Fibroblast of peridontal ligament (primary cell): ENCODE results near the gene TAF4.
"Not testable (repeated sequence)": the region's sequence is repeated elsewhere in the genome, so short reads cannot be mapped to it uniquely, and the experiment has no call there.

Experiments
- DNase-seq: peaks from one replicate; pipeline ENCODE4 v3.0.0-alpha.2; 2010; ENCODE audit errors: extremely low read depth

The TAF4 gene

GRCh38 chr20:62073323-62073722, 7.6 kb upstream of the TAF4 start:
- no peak for DNase-seq

DNA sequence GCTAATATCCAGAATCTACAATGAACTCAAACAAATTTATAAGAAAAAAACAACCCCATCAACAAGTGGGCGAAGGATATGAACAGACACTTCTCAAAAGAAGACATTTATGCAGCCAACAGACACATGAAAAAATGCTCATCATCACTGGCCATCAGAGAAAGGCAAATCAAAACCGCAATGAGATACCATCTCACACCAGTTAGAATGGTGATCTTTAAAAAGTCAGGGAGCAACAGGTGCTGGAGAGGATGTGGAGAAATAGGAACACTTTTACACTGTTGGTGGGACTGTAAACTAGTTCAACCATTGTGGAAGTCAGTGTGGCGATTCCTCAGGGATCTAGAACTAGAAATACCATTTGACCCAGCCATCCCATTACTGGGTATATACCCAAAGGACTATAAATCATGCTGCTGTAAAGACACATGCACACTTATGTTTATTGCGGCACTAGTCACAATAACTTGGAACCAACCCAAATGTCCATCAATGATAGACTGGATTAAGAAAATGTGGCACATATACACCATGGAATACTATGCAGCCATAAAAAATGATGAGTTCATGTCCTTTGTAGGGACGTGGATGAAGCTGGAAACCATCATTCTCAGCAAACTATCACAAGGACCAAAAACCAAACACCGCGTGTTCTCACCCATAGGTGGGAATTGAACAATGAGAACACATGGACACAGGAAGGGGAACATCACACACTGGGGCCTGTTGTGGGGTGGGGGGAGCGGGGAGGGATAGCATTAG, 6.2 kb upstream of the TAF4 start:
- DNase-seq: not testable (repeated sequence)

DNA sequence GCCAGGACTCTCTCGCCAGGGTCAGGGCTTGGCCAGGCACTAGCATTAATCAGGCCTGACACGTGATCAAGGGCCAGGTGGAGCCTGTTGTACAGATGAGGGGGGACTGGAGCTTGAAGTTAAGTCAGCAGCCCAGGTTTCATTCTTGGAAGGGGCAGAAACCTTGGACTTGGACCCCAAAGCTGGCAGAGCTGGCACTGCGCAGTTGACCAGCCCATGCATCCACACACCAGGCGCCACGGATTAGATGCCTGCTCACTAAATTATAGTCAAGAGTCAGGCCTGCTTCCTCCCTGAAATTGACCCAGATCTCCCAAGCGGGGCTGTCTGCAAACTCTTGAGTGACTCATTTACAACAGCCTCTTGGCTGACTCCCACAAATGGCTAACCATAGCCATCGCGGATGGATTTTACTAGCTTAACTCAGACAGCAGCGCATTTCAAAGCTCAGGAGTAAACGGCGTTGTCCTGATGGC, 4.1 kb upstream of the TAF4 start:
- DNase-seq: peak; percentile 83

- no peak for DNase-seq
Measured at GRCh38 chr20:62068997-62069396, 3.3 kb upstream of the TAF4 start.

- no peak for DNase-seq
Measured at GRCh38 chr20:62067547-62068260, 2.0 kb upstream of the TAF4 start.

- peak; percentile 27 for DNase-seq
Measured at GRCh38 chr20:62066983-62067433, 1.3 kb upstream of the TAF4 start.

- DNase-seq: peak; percentile 43
Measured at GRCh38 chr20:62066339-62066982, 780 bp upstream of the TAF4 start.

- no peak for DNase-seq
Measured at GRCh38 chr20:62064770-62065673, 659 bp downstream of the TAF4 start.

DNA sequence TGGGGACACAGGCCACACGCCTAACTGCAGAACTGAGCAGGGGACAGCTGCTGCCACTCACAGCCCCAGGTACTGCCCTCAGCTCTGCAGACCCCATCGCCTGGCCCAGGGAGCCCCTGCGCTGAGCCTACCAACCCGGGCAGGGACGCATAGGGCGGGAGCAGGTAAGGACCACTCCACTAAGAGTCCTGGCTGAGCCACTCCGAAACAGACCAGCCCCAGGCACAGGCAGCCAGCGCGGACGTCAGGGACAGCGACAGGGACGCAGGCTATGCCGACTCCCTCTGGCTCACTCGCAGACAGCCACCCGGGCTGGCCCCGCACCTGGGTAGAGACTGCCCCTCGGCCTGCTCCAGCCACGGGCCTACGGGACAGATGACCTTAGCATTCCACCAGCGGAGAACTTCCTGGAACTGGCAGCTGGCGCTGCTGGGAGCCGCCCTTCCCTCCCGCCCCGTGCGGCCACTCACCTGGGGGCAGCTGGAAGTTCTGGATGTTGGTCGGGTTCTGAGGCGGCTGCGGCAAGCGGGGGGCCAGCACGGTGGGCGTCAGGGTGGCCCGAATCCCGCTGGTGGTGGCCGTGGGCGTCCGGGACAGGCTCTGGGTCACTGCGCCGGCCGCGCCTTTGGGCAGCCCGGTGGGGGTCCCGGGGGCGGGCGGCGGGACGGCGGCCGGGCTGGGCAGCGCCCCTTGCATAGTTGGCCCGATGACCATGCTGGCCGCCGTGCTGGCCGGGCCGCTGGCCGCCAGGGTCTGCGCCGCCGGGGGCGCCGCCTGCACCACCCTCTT, 1.5 kb downstream of the TAF4 start:
- DNase-seq: no peak

- DNase-seq: peak; percentile 34
Measured at GRCh38 chr20:62063315-62063980, 2.2 kb downstream of the TAF4 start.

DNA sequence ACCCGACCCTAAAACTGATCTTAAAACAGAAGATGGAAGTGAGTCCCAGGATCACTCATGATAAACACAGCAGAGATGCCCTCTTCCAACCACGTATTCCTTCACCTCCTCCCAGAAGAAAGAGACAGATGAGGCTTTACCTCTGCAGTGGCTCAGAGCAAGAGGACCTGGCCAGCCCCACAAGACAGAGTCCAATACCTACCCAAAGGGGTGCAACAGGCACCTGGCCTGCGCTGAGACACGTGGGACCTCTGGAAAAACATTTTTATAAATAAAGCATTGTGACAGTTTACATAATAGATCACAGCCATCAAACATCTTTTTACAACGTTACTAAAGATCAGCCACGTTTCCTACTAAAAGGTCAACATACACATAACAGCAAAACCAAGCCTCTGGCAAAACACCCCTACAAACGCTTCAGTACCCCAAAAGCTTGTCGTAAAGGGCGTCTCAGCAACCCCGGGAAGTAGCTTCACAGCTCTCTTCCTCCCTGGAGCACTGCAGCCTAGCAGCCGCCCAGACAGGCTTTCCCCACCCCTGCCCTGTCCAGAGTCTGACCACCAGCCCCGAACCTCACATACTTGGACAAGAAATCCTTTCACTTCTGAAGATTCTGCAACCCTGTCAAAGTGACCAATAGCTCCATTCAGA, 2.9 kb downstream of the TAF4 start:
- DNase-seq: no peak

DNA sequence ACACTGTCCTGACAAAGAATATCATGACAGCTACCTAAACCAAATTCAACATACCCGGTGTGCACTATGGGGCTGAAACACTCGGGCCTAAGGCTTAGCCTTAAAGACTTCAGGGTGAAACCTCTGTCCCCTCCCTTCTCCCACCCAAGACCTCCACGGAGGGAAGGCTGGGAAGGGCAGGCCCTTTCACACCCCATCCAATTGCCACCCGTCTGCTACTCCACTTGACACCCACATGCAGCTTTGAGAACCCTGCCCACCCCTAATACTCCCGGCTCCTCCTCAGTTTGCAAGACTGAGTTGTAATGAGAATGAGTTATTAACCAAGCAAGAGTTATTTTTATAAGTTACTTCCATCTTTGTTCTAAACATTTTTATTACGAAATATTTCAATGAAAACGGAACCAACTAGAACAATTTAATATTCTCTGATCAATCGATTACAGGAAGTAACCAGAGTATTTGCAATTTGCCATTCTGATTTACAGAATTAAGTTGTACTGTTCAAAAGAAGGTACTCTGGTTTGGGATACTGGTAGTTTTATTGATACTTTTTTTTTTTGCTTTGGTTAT, 3.7 kb downstream of the TAF4 start:
- DNase-seq: no peak

- no peak for DNase-seq
Measured at GRCh38 chr20:62060631-62061541, 4.8 kb downstream of the TAF4 start.

DNA sequence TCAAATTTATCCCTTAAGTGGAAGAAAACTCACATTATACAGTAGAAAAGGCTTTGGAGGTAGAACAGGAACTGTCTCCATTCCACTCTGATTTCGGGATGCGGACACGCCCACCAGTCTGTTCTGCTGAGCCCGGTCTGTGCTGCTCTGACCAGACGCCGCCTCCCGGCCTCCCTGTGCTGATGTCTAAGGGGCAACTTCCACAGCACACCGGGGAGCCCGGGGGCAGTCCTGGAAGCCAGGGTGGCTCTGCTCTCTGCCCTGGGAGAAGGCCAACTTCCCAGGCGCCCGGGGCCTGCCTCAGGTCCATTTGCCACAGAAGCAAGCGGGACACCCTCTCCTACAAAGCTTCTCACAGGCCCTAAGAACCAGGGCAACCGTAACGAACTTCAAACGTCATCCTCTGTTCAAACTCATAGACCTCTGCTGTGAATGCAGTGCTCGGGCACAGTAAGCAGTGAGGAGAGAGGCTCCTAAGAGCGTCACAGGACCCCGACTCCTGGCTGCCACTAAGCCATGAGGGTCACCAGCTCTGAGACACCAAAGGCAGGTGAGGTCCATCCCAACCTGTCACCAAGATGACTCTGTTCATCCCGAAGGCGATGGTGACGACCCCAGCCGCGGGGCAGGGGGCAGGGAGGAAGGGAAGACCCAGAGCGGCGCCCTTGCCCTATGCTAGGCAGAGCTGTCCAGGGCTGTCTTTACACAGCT, 5.6 kb downstream of the TAF4 start:
- DNase-seq: no peak

DNA sequence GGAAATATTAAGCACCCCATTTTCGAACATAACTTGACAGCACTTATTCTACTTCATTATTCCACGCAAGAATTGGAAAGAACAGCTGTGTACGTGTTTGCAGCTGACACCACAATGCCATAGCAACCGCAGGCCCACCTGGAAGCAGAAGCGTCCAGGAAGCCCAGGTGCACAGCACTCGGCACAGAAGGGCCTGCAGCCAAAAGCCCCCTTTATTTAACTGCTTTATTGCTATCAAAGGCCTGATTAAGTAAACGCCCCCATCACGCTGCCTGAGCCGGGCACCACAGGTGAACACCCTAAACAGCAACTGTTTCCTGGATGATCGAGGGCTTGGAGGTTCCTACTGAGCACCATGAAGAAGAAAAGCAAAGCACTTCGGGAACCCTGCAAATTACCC, 6.3 kb downstream of the TAF4 start:
- no peak for DNase-seq

DNA sequence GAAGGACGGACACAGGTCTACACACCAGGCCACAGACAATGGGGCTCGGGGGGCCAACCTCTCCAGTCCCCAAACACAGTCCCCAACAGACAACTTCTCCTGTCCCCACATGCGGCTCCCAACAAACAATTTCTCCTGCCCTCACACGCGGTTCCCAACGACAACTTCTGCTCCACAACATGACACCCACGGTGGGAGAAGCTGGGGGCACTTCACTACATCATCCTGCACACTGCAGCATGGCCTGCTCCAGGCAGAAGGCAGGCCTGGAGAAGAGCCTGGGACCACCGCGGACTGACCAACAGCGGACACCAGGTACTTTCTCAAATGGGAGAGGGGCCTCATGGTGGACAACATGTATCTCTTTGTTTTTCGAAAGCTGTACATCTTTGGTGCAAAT, 6.7 kb downstream of the TAF4 start:
- DNase-seq: no peak

GRCh38 chr20:62056975-62057374, 8.7 kb downstream of the TAF4 start:
- DNase-seq: no peak

DNA sequence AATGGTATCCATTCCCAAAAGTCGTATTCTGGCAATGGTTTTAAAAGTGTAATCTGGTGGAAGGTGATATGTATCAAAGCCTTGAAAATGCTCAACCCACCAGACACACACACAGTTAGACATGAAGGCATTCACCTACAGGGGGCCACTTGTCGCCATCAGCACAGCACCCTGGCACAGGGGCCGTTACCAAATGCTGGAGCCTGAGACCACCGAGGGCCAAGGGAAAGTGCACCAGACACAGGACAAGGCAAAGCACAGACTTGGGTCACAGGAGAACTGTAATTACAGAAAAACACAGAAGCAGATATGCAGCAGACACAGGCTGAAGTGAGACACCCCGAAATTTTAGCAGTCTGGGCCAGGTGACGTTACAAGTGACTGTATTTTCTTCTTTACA, 9.3 kb downstream of the TAF4 start:
- DNase-seq: no peak
